A549 treated with dexamethasone at 1 μM for 4 hours (cell line): ENCODE data around the gene KEL. TPM values are rescaled to one million over a fixed set of nuclear protein-coding genes. Genes with fewer than 3 reads are reported as not detected.

Source experiments
- total RNA-seq: library from RNA; stranded (reverse); fragments of 200-300 nt; extraction: Qiagen RNA extraction; gene quantifications from 5 replicates; pipeline ENCODE4 v1.2.3, GENCODE V29; 2022

The KEL gene, protein sequence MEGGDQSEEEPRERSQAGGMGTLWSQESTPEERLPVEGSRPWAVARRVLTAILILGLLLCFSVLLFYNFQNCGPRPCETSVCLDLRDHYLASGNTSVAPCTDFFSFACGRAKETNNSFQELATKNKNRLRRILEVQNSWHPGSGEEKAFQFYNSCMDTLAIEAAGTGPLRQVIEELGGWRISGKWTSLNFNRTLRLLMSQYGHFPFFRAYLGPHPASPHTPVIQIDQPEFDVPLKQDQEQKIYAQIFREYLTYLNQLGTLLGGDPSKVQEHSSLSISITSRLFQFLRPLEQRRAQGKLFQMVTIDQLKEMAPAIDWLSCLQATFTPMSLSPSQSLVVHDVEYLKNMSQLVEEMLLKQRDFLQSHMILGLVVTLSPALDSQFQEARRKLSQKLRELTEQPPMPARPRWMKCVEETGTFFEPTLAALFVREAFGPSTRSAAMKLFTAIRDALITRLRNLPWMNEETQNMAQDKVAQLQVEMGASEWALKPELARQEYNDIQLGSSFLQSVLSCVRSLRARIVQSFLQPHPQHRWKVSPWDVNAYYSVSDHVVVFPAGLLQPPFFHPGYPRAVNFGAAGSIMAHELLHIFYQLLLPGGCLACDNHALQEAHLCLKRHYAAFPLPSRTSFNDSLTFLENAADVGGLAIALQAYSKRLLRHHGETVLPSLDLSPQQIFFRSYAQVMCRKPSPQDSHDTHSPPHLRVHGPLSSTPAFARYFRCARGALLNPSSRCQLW
- total RNA-seq = 0.05 TPM in 1 of 5 replicates, not detected in the others

DNA sequence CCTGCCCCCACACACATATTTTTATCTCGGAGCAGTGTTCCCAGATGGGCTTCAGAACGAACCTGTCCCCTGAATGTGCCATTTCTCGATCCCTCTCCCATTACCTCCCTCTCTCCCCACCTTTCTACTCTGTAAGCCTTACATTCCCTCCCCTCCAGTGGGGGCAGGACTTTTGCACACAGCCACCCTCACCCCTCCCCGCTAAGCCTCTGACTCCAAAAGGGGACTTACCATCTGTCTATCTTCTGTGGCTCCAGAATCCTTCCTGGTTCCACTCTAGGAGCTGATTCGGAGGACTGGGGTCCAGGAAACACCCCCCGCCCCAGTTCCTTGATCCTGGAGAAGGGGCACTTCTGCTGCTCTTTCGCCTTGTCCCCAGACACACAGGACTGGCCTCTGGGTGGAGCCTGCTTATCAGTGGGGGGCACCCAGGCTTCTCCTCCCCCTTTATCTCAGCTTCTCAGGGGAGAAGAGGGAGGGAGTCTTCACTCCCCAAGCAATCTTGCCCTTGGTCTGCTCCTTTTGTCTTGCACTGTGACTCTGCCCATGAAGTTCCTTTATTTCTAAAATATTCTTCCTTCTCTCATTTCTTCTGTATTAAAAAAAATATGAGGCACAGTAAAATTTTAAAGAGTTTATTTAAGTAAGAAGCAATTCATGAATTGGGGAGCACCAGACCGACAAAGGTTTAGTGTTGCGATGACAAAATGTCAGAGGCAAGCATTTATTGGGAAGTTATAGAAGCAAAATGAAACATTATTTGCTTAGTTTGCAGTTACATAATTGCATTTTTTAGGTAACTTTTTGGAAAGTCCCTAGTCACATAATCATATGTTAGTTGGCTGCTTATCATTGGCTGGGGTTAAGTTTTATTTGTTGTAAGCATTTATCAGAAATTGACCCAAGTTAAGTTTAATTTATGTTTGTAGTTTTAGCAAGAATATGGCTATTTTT is at the start of gene KEL:
KEL (minus strand) TSS at position 391 of the 954 bp plus-strand sequence; CDS start at position 234, 157 bp downstream.

DNA sequence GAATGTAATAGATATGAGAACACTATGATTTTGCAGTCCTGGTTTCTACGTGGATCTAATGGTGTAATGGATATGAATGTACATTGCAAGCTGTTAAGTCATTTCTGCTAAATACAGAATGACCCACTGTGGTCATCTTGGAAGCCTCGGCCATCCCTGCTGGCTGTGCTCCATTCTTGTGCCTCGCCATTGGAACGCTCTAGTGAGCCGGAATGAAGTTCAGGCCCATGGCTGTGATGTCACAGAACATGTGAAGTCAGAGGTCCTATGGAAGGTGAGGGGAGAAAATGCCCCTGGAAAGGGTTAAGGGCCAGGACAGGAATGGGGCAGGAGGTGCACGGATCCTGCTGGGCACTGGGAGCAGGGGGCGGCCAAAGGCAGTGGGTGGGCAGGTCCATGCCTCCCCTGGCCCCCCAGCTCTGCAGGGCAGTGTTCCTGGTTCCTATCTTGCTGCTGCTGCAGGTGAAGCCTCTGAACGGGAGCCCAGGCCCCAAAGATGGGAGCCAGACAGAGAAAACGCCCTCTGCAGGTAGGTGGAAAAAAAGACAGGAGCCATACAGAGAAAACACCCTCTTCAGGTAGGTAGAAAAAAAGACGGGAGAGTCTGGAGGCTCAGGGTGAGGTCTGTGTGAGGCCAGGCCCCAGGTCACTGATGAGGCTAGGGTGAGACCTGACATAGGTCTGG is 22.8 kb downstream of the KEL start, which contains the start of gene LLCFC1:
LLCFC1 (plus strand) TSS at position 259 of the 685 bp plus-strand sequence; CDS start at position 397, 138 bp downstream.

DNA sequence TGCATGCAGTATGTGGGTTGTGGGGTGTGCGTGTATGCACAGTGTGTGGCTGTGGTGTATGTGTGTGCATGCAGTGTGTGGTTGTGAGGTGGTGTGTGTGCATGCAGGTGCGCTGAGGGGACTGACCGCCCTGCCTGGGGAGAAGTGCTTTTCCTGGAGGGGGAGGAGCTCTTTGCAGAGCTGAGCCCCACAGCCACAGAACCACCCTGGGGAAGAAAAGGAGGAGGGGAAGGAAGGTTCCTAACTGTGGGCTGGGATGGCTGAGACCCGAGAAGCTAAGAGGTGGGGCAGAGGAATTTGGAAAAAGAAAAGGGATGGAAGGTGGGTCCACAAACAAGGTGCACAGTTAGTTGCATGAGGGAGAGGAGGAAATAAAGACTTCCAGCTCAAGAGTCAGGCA is 28.5 kb downstream of the KEL start, which contains the start of gene TRPV5:
TRPV5 (minus strand) TSS at position 123 of the 400 bp plus-strand sequence. CDS start 287 bp downstream, outside the sequence.

Other genes starting within 250 kb of the KEL start
- not detected in 5 replicates for gene PRSS1, start 212.9 kb downstream of the KEL start, total RNA-seq
- not detected in 5 replicates for gene PRSS2, start 191.4 kb downstream of the KEL start, total RNA-seq
- 0.20 to 0.84 TPM (median 0.77 TPM) in 5 replicates for gene EPHB6, start 107.3 kb downstream of the KEL start, total RNA-seq
- gene TRPV6, start 76.6 kb downstream of the KEL start, total RNA-seq = not detected in 5 replicates
- not detected in 5 replicates for gene TRPV5, start 28.6 kb downstream of the KEL start, total RNA-seq
- not detected in 5 replicates for gene LLCFC1, start 22.9 kb downstream of the KEL start, total RNA-seq
- not detected in 5 replicates for gene OR9A2, start 64.8 kb upstream of the KEL start, total RNA-seq
- not detected in 5 replicates for gene OR6V1, start 90.0 kb upstream of the KEL start, total RNA-seq
- 0.19 to 0.32 TPM (median 0.23 TPM) in 3 of 5 replicates, not detected in the others for gene PIP, start 169.7 kb upstream of the KEL start, total RNA-seq
- gene TAS2R39, start 221.1 kb upstream of the KEL start, total RNA-seq = not detected in 5 replicates